Trophoblast cell (in vitro differentiated cells and primary cell): Measurements from ENCODE around the gene SIGLEC12.

Source experiments
- DNase-seq, 2 donors: peaks; one replicate each; pipeline ENCODE4 v3.0.0-alpha.2; 2016
- H2AFZ ChIP-seq: 2 replicates; pipeline ENCODE4 v1.6.1; 2013; ENCODE audit warnings: low read length, moderate library complexity, mild to moderate bottlenecking; ENCODE audit not compliant: insufficient read depth, poor library complexity
- H2AK5ac ChIP-seq: 2 replicates; pipeline ENCODE4 v1.6.1; 2013; ENCODE audit warnings: mild to moderate bottlenecking, low read length
- H2BK120ac ChIP-seq: 2 replicates; pipeline ENCODE4 v1.6.1; 2013; ENCODE audit warnings: low read length, mild to moderate bottlenecking, moderate library complexity; ENCODE audit not compliant: insufficient read depth, poor library complexity
- H2BK12ac ChIP-seq: 2 replicates; pipeline ENCODE4 v1.6.1; 2013; ENCODE audit warnings: mild to moderate bottlenecking, low read length, moderate library complexity
- H2BK5ac ChIP-seq: 2 replicates; pipeline ENCODE4 v1.6.1; 2013; ENCODE audit warnings: low read length, low read depth, moderate library complexity, mild to moderate bottlenecking; ENCODE audit not compliant: poor library complexity
- H3K14ac ChIP-seq: 2 replicates; pipeline ENCODE4 v1.6.1; 2013; ENCODE audit warnings: mild to moderate bottlenecking, low read length
- H3K18ac ChIP-seq: 2 replicates; pipeline ENCODE4 v1.6.1; 2013; ENCODE audit warnings: mild to moderate bottlenecking, low read length
- H3K23ac ChIP-seq: 2 replicates; pipeline ENCODE4 v1.6.1; 2013; ENCODE audit warnings: low read length
- H3K27ac ChIP-seq: 2 replicates; pipeline ENCODE4 v1.5.1; 2013; ENCODE audit warnings: low read depth, mild to moderate bottlenecking, inconsistent platforms, low read length, moderate library complexity
- H3K27me3 ChIP-seq: 2 replicates; pipeline ENCODE4 v1.6.1; 2013; ENCODE audit warnings: inconsistent platforms, mild to moderate bottlenecking, low read length, moderate library complexity; ENCODE audit not compliant: insufficient read depth
- H3K36me3 ChIP-seq, 2 experiments: 1 replicate in 1 of 2; 2 replicates in 1 of 2; pipeline ENCODE4 v1.6.1; 2013; ENCODE audit warnings: low read length in 2 of 2, mild to moderate bottlenecking in 2 of 2, moderate library complexity in 1 of 2; ENCODE audit not compliant: insufficient read depth in 2 of 2, control insufficient read depth in 1 of 2
- H3K4ac ChIP-seq: 2 replicates; pipeline ENCODE4 v1.6.1; 2013; ENCODE audit warnings: low read depth, mild to moderate bottlenecking, low read length, moderate library complexity
- H3K4me1 ChIP-seq, 2 experiments: 1 replicate in 1 of 2; 2 replicates in 1 of 2; pipeline ENCODE4 v1.6.1; 2013; ENCODE audit warnings: low read length in 2 of 2, mild to moderate bottlenecking in 2 of 2, moderate library complexity in 1 of 2; ENCODE audit not compliant: insufficient read depth in 2 of 2, control insufficient read depth in 1 of 2
- H3K4me2 ChIP-seq: 2 replicates; pipeline ENCODE4 v1.6.1; 2013; ENCODE audit warnings: inconsistent platforms, mild to moderate bottlenecking, low read length, moderate library complexity
- H3K4me3 ChIP-seq: 2 replicates; pipeline ENCODE4 v1.5.1; 2013; ENCODE audit warnings: mild to moderate bottlenecking, low read depth, low read length, inconsistent platforms
- H3K79me1 ChIP-seq: one replicate; pipeline ENCODE4 v1.6.1; 2013; ENCODE audit warnings: low read length
- H3K79me2 ChIP-seq: 2 replicates; pipeline ENCODE4 v1.6.1; 2013; ENCODE audit warnings: low read length, mild to moderate bottlenecking; ENCODE audit not compliant: control insufficient read depth, insufficient read depth, poor library complexity
- H3K9ac ChIP-seq: 2 replicates; pipeline ENCODE4 v1.6.1; 2013; ENCODE audit warnings: mild to moderate bottlenecking, low read length
- H3K9me3 ChIP-seq: 2 replicates; pipeline ENCODE4 v1.6.1; 2013; ENCODE audit warnings: low read depth, mild to moderate bottlenecking, control low read depth, inconsistent platforms, low read length; ENCODE audit not compliant: insufficient read depth
- H4K12ac ChIP-seq: 2 replicates; pipeline ENCODE4 v1.6.1; 2013; ENCODE audit warnings: low read depth, mild to moderate bottlenecking, low read length, moderate library complexity
- H4K8ac ChIP-seq: 2 replicates; pipeline ENCODE4 v1.6.1; 2013; ENCODE audit warnings: low read depth, mild to moderate bottlenecking, low read length, moderate library complexity
- H4K91ac ChIP-seq: one replicate; pipeline ENCODE4 v1.6.1; 2013; ENCODE audit warnings: low read depth, mild to moderate bottlenecking, low read length, moderate library complexity
- WGBS: extraction: QIAGEN DNeasy Blood & Tissue Kit; methylation state at CpG from one replicate; pipeline ENCODE4 v1.1.7; 2013; ENCODE audit warnings: missing lambda C conversion rate; ENCODE audit not compliant: insufficient read length, insufficient coverage; ENCODE audit errors: extremely low coverage; 5-methylcytosine and 5-hydroxymethylcytosine counted together

SIGLEC12 gene

GRCh38 chr19:51535535-51535934, 33.9 kb upstream of the SIGLEC12 start:
- no peak overlapping the region for H4K12ac ChIP-seq
- no peak overlapping the region for H2AK5ac ChIP-seq
- H2BK12ac ChIP-seq: no peak overlapping the region
- DNase-seq: no peak
- H3K18ac ChIP-seq: no peak overlapping the region
- H2BK120ac ChIP-seq: no peak overlapping the region
- WGBS: no CpG with 5 or more reads among the region's 1 CpG
- H3K27me3 ChIP-seq: no peaks in the 10 kb centered on the region
- peaks cover 27% of the 10 kb centered on the region for H3K9me3 ChIP-seq
- H4K91ac ChIP-seq: no peak overlapping the region
- no peak overlapping the region for H3K4me2 ChIP-seq
- no peak overlapping the region for H4K8ac ChIP-seq
- no peak overlapping the region for H3K9ac ChIP-seq
- peaks cover under 1% of the 10 kb centered on the region for H3K79me1 ChIP-seq
- no peaks in the 10 kb centered on the region for H3K36me3 ChIP-seq
- no peak overlapping the region for H3K23ac ChIP-seq
- no peak overlapping the region for H3K4me3 ChIP-seq
- no peak overlapping the region for H2BK5ac ChIP-seq
- H3K79me2 ChIP-seq: no peaks in the 10 kb centered on the region
- H3K14ac ChIP-seq: no peak overlapping the region
- H2AFZ ChIP-seq: no peak overlapping the region
- H3K4ac ChIP-seq: no peak overlapping the region
- H3K4me1 ChIP-seq: peaks cover 0 to 7% of the 10 kb centered on the region in 2 experiments
- peak overlapping the region; percentile 46 for H3K27ac ChIP-seq

DNA sequence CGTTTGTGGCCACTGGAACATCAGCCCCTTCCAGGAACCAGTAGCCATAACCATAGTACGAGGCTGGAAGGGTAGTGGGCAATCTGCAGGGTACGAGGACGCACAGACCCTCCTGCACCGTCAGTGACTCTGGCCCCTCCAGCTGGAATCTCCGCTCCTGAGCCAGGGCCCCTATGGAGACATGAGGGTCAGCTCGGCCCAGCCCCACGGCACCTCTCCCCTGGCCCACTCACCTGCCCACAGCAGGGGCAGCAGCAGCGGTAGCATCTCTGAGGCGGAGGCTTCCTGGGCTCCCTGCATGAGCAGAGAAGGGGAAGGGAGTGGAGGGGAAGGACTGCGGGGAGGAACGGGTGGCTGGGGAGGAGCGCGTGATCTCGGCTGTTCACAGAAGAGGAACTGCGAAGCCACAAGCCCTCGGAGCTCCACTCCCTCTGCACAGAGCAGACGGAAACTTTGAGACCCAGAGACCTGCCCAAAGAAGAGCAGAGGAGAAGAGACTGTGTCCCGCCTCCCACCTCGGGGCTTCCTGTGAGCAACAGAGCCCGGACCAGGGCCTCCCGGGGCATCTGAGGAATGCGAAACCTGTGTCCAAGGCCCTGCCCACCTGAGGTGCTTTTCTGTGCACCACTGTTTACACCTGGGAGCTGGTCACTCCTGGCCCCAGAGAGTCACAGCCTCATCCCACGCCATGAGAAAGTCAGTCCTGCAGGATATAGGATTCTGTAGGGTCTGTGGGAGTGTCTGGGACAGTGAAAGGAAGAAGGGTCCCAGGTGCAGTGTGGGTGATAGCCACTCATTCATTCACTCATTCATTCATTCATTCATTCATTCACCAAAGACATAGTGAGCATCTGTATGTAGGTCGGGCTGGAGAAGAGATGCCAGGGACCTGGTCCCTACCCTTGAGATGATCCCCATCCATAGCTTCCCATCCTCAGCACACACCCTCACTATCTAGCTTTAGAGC, 30.0 kb upstream of the SIGLEC12 start, which contains the start of gene SIGLEC6:
TSS of gene SIGLEC6 (minus strand) at position 322 of the 967 bp plus-strand sequence. CDS start at position 300, 22 bp downstream.
- Histone ChIP-seq H3K18ac (no peak within 1 kb of the TSS), H3K79me1 (peaks cover 1% of the 10 kb centered on the region)

DNA sequence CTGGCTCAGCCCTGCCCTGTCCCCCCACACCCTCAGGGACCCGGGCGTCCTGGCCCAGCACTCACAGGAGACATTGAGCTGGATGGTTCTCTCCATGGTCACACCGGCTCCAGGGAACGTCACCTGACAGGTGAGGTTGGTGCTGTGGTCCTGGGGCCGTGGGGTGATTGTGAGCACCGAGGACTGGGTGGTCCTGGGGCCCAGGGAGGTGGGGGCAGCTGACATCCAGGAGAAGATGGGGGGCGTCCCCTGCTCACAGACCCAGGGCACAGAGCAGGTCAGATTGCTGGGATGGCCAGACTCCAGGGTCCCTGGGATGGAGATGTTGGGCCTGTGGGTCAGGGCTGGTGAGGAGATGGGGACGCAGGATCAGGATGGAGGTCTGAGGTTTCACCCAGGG, 29.0 kb upstream of the SIGLEC12 start:
- no peak overlapping the region for H3K14ac ChIP-seq
- H3K36me3 ChIP-seq: no peaks in the 10 kb centered on the region
- no CpG with 5 or more reads among the region's 8 CpGs for WGBS
- no peak overlapping the region for H4K91ac ChIP-seq
- no peak overlapping the region for H2AFZ ChIP-seq
- H3K9ac ChIP-seq: no peak overlapping the region
- no peak overlapping the region for H3K4ac ChIP-seq
- H3K79me2 ChIP-seq: no peaks in the 10 kb centered on the region
- H3K4me1 ChIP-seq: peaks cover 0 to 5% of the 10 kb centered on the region in 2 experiments
- H4K12ac ChIP-seq: no peak overlapping the region
- no peak overlapping the region for H3K23ac ChIP-seq
- H3K79me1 ChIP-seq: peaks cover 1% of the 10 kb centered on the region
- H3K27ac ChIP-seq: no peak overlapping the region
- no peak overlapping the region for H2AK5ac ChIP-seq
- H2BK12ac ChIP-seq: no peak overlapping the region
- no peak overlapping the region for H3K18ac ChIP-seq
- H3K4me3 ChIP-seq: peak overlapping the region; percentile 5
- H4K8ac ChIP-seq: no peak overlapping the region
- H3K9me3 ChIP-seq: peaks cover 34% of the 10 kb centered on the region
- no peaks in the 10 kb centered on the region for H3K27me3 ChIP-seq
- H2BK120ac ChIP-seq: no peak overlapping the region
- no peak overlapping the region for H2BK5ac ChIP-seq
- no peak for DNase-seq
- H3K4me2 ChIP-seq: no peak overlapping the region

More for the DNA sequence above, 30.0 kb upstream of the SIGLEC12 start, which contains the start of gene SIGLEC6:
- Histone ChIP-seq H3K4me3 (peak within 1 kb of the TSS; percentile 5), H4K91ac (peak within 1 kb of the TSS; percentile 59), H2BK12ac (no peak within 1 kb of the TSS), H3K4me2 (no peak within 1 kb of the TSS), H2BK120ac (peak within 1 kb of the TSS; percentile 9), H2AFZ (no peak within 1 kb of the TSS), H3K4ac (no peak within 1 kb of the TSS), H2BK5ac (no peak within 1 kb of the TSS), H3K14ac (peak within 1 kb of the TSS; percentile 18), H3K36me3 (no peaks in the 10 kb centered on the region), H3K9me3 (peaks cover 32% of the 10 kb centered on the region), H2AK5ac (peak within 1 kb of the TSS; percentile 21), H3K79me2 (no peaks in the 10 kb centered on the region), H3K4me1 (peaks cover 0 to 5% of the 10 kb centered on the region in 2 experiments), H3K27ac (no peak within 1 kb of the TSS), H3K9ac (no peak within 1 kb of the TSS), H4K8ac (no peak within 1 kb of the TSS), H4K12ac (no peak within 1 kb of the TSS), H3K23ac (no peak within 1 kb of the TSS), H3K27me3 (no peaks in the 10 kb centered on the region)
- no CpG with 5 or more reads among the region's 25 CpGs for WGBS
- DNase-seq: peak; percentile 24 to 42

DNA sequence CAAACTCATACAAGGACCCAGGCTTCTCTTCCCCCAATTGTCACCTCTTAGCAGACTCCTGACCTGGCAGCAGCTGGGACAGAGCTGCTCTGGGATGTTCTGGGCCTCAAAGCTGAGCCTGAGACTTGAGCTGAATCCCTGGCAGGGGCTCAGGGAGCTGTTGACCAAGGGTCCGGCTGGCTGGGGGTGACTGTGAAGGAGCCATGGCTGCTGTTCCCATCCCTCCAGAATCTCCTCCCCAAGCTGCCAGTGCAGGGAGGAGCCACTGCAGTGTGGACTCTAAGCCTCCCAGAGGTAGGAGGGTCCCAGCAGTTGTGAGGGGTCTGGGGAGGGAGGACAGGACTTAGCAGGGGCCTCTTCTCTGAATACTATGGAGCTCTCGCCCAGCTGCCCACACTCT, 27.7 kb upstream of the SIGLEC12 start:
- WGBS: no CpG with 5 or more reads among the region's 2 CpGs

More for the DNA sequence above, 27.7 kb upstream of the SIGLEC12 start:
- DNase-seq: no peak
- Histone ChIP-seq H3K79me1 (peaks cover 1% of the 10 kb centered on the region), H3K79me2 (no peaks in the 10 kb centered on the region), H4K12ac (no peak overlapping the region), H3K27ac (no peak overlapping the region), H4K91ac (no peak overlapping the region), H2BK12ac (no peak overlapping the region), H3K27me3 (no peaks in the 10 kb centered on the region), H2AFZ (no peak overlapping the region), H2BK120ac (no peak overlapping the region), H3K4ac (no peak overlapping the region), H3K23ac (no peak overlapping the region), H2AK5ac (no peak overlapping the region), H3K9me3 (peaks cover 44% of the 10 kb centered on the region), H3K4me2 (no peak overlapping the region), H3K14ac (no peak overlapping the region), H3K4me3 (no peak overlapping the region), H3K18ac (no peak overlapping the region), H3K4me1 (peaks cover 0 to 5% of the 10 kb centered on the region in 2 experiments), H3K36me3 (no peaks in the 10 kb centered on the region), H3K9ac (no peak overlapping the region), H4K8ac (no peak overlapping the region), H2BK5ac (no peak overlapping the region)
